ENCODE measurements around the gene EEIG2. TPM values are rescaled to one million over a fixed set of nuclear protein-coding genes. Genes with fewer than 3 reads are reported as not detected.

Gene EEIG2
- total RNA-seq, 1 donor from 2014 or later = 25.4 TPM

- no peak overlapping the region for H3K27ac Mint-ChIP-seq
- H3K4me1 Mint-ChIP-seq (ENCODE audit: low read depth) = peaks cover 12% of the 10 kb centered on the region
- peaks cover 5% of the 10 kb centered on the region for H3K36me3 Mint-ChIP-seq (ENCODE audit: low read depth)
- intact Hi-C loops (cut with micrococcal nuclease) = loop anchor here (2.0 kb wide), 1 partner anchor 21 kb away; no protein-coding TSS in a partner anchor
- DNase-seq (ENCODE audit: low spot score) = no peak
- H3K27me3 Mint-ChIP-seq (ENCODE audit: low read depth) = no peaks in the 10 kb centered on the region
- H3K9me3 Mint-ChIP-seq = peaks cover 5% of the 10 kb centered on the region
- H3K4me3 Mint-ChIP-seq (ENCODE audit: low read depth) = no peak overlapping the region
Observed at GRCh38 chr1:108570128-108570527, 10.2 kb downstream of the EEIG2 start.

DNA sequence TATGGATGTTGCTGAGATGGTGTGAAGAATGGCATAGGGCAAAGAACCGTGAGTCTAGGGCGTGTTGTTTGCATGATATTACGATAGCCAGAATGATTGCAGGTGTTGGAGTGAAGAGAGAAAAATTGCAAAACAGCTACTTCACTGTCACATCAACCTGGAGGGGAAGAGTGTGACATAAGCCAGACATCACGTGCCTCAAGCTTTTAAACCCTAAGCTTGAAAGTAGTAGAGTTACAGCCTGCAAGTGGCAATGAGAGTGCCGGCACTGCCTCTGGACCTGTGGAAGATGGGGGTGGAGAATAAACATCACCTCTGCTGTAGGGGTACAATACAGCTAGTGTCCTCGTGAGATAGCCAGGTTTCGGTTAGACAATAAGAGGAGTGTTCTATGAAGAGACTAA, 11.1 kb downstream of the EEIG2 start:
- no peak for DNase-seq (ENCODE audit: low spot score)
- peaks cover 12% of the 10 kb centered on the region for H3K9me3 Mint-ChIP-seq
- H3K27me3 Mint-ChIP-seq (ENCODE audit: low read depth) = no peaks in the 10 kb centered on the region
- H3K36me3 Mint-ChIP-seq (ENCODE audit: low read depth) = peaks cover 14% of the 10 kb centered on the region
- intact Hi-C loops (cut with micrococcal nuclease) = loop anchor here (2.0 kb wide), 1 partner anchor 20 kb away; no protein-coding TSS in a partner anchor
- H3K27ac Mint-ChIP-seq = no peak overlapping the region
- H3K4me1 Mint-ChIP-seq (ENCODE audit: low read depth) = peaks cover 18% of the 10 kb centered on the region
- H3K4me3 Mint-ChIP-seq (ENCODE audit: low read depth) = no peak overlapping the region

- Mint-ChIP-seq H3K27me3 (ENCODE audit: low read depth) (no peaks in the 10 kb centered on the region), H3K4me1 (ENCODE audit: low read depth) (peaks cover 17% of the 10 kb centered on the region), H3K36me3 (ENCODE audit: low read depth) (peaks cover 14% of the 10 kb centered on the region), H3K27ac (no peak overlapping the region), H3K4me3 (ENCODE audit: low read depth) (no peak overlapping the region), H3K9me3 (peaks cover 12% of the 10 kb centered on the region)
- DNase-seq (ENCODE audit: low spot score) = no peak
- intact Hi-C loops (cut with micrococcal nuclease) = no loop called here
Observed at GRCh38 chr1:108572182-108572581, 12.3 kb downstream of the EEIG2 start.

- H3K36me3 Mint-ChIP-seq (ENCODE audit: low read depth) = peaks cover 14% of the 10 kb centered on the region
- no peaks in the 10 kb centered on the region for H3K27me3 Mint-ChIP-seq (ENCODE audit: low read depth)
- intact Hi-C loops (cut with micrococcal nuclease) = no loop called here
- H3K9me3 Mint-ChIP-seq = peaks cover 12% of the 10 kb centered on the region
- no peak overlapping the region for H3K4me3 Mint-ChIP-seq (ENCODE audit: low read depth)
- DNase-seq (ENCODE audit: low spot score) = no peak
- H3K4me1 Mint-ChIP-seq (ENCODE audit: low read depth) = peaks cover 15% of the 10 kb centered on the region
- H3K27ac Mint-ChIP-seq = no peak overlapping the region
Observed at GRCh38 chr1:108573183-108573582, 13.3 kb downstream of the EEIG2 start.

GRCh38 chr1:108574008-108574407, 14.1 kb downstream of the EEIG2 start:
- H3K9me3 Mint-ChIP-seq = peaks cover 15% of the 10 kb centered on the region
- intact Hi-C loops (cut with micrococcal nuclease) = no loop called here

DNA sequence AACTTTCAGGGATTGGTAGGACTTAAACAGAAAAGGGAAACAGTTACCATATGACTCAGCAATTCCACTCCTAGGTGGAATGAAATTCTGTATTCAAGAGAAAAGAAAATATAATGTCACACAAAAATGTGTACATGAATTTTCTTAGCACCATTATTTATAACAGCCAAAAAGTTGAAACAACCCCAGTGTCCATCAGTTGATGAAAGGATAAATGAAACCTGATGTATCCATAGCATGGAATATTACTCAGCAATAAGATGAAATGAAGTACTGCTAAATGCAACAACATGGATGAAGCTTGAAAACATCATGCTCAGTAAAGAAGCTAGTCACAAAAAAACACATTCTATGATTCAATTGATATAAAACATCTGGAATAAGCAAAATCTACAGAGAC, 15.5 kb downstream of the EEIG2 start:
- peaks cover 26% of the 10 kb centered on the region for H3K36me3 Mint-ChIP-seq (ENCODE audit: low read depth)
- DNase-seq (ENCODE audit: low spot score) = no peak
- no peaks in the 10 kb centered on the region for H3K27me3 Mint-ChIP-seq (ENCODE audit: low read depth)
- H3K4me1 Mint-ChIP-seq (ENCODE audit: low read depth) = peaks cover 8% of the 10 kb centered on the region
- no peak overlapping the region for H3K27ac Mint-ChIP-seq
- H3K9me3 Mint-ChIP-seq = peaks cover 25% of the 10 kb centered on the region
- no peak overlapping the region for H3K4me3 Mint-ChIP-seq (ENCODE audit: low read depth)
- intact Hi-C loops (cut with micrococcal nuclease) = no loop called here

More at GRCh38 chr1:108574008-108574407, 14.1 kb downstream of the EEIG2 start:
- Mint-ChIP-seq H3K27me3 (ENCODE audit: low read depth) (no peaks in the 10 kb centered on the region), H3K27ac (no peak overlapping the region), H3K36me3 (ENCODE audit: low read depth) (peaks cover 17% of the 10 kb centered on the region), H3K4me1 (ENCODE audit: low read depth) (peaks cover 10% of the 10 kb centered on the region), H3K4me3 (ENCODE audit: low read depth) (no peak overlapping the region)
- no peak for DNase-seq (ENCODE audit: low spot score)

GRCh38 chr1:108583757-108584427, 24.0 kb downstream of the EEIG2 start:
- peaks cover 37% of the 10 kb centered on the region for H3K4me1 Mint-ChIP-seq (ENCODE audit: low read depth)
- H3K27me3 Mint-ChIP-seq (ENCODE audit: low read depth) = no peaks in the 10 kb centered on the region
- no peak overlapping the region for H3K27ac Mint-ChIP-seq
- no peak overlapping the region for H3K4me3 Mint-ChIP-seq (ENCODE audit: low read depth)
- intact Hi-C loops (cut with micrococcal nuclease) = no loop called here
- H3K36me3 Mint-ChIP-seq (ENCODE audit: low read depth) = peaks cover 31% of the 10 kb centered on the region
- no peak for DNase-seq (ENCODE audit: low spot score)
- peaks cover 23% of the 10 kb centered on the region for H3K9me3 Mint-ChIP-seq

GRCh38 chr1:108584428-108584856, 24.5 kb downstream of the EEIG2 start:
- Mint-ChIP-seq H3K36me3 (ENCODE audit: low read depth) (peaks cover 35% of the 10 kb centered on the region), H3K4me3 (ENCODE audit: low read depth) (no peak overlapping the region), H3K9me3 (peaks cover 21% of the 10 kb centered on the region), H3K27ac (no peak overlapping the region), H3K27me3 (ENCODE audit: low read depth) (no peaks in the 10 kb centered on the region), H3K4me1 (ENCODE audit: low read depth) (peaks cover 43% of the 10 kb centered on the region)
- intact Hi-C loops (cut with micrococcal nuclease) = no loop called here
- DNase-seq (ENCODE audit: low spot score) = no peak

- no peak for DNase-seq (ENCODE audit: low spot score)
- Mint-ChIP-seq H3K36me3 (ENCODE audit: low read depth) (peaks cover 30% of the 10 kb centered on the region), H3K4me1 (ENCODE audit: low read depth) (peaks cover 50% of the 10 kb centered on the region), H3K4me3 (ENCODE audit: low read depth) (no peak overlapping the region), H3K9me3 (peaks cover 13% of the 10 kb centered on the region), H3K27me3 (ENCODE audit: low read depth) (no peaks in the 10 kb centered on the region), H3K27ac (no peak overlapping the region)
- intact Hi-C loops (cut with micrococcal nuclease) = no loop called here
Observed at GRCh38 chr1:108585313-108585712, 25.4 kb downstream of the EEIG2 start.

- intact Hi-C loops (cut with micrococcal nuclease) = loop anchor here (2.0 to 5.0 kb wide), 4 partner anchors 20 to 656 kb away; no protein-coding TSS in a partner anchor
- no peaks in the 10 kb centered on the region for H3K27me3 Mint-ChIP-seq (ENCODE audit: low read depth)
- peaks cover 61% of the 10 kb centered on the region for H3K4me1 Mint-ChIP-seq (ENCODE audit: low read depth)
- no peaks in the 10 kb centered on the region for H3K9me3 Mint-ChIP-seq
- H3K4me3 Mint-ChIP-seq (ENCODE audit: low read depth) = no peak overlapping the region
- DNase-seq (ENCODE audit: low spot score) = no peak
- peak overlapping the region; percentile 67 for H3K27ac Mint-ChIP-seq
- peaks cover 33% of the 10 kb centered on the region for H3K36me3 Mint-ChIP-seq (ENCODE audit: low read depth)
Observed at GRCh38 chr1:108590441-108590840, 30.5 kb downstream of the EEIG2 start.

- peaks cover 33% of the 10 kb centered on the region for H3K36me3 Mint-ChIP-seq (ENCODE audit: low read depth)
- peaks cover 60% of the 10 kb centered on the region for H3K4me1 Mint-ChIP-seq (ENCODE audit: low read depth)
- intact Hi-C loops (cut with micrococcal nuclease) = loop anchor here (1.0 to 5.0 kb wide), 5 partner anchors 20 to 656 kb away; no protein-coding TSS in a partner anchor
- no peaks in the 10 kb centered on the region for H3K27me3 Mint-ChIP-seq (ENCODE audit: low read depth)
- no peak overlapping the region for H3K4me3 Mint-ChIP-seq (ENCODE audit: low read depth)
- DNase-seq (ENCODE audit: low spot score) = peak; percentile 15
- H3K27ac Mint-ChIP-seq = peak overlapping the region; percentile 14
- no peaks in the 10 kb centered on the region for H3K9me3 Mint-ChIP-seq
Observed at GRCh38 chr1:108590957-108591356, 31.1 kb downstream of the EEIG2 start.

- no peak overlapping the region for H3K4me3 Mint-ChIP-seq (ENCODE audit: low read depth)
- DNase-seq (ENCODE audit: low spot score) = no peak
- no peaks in the 10 kb centered on the region for H3K9me3 Mint-ChIP-seq
- intact Hi-C loops (cut with micrococcal nuclease) = loop anchor here (1.0 to 5.0 kb wide), 5 partner anchors 21 to 657 kb away; no protein-coding TSS in a partner anchor
- peaks cover 33% of the 10 kb centered on the region for H3K36me3 Mint-ChIP-seq (ENCODE audit: low read depth)
- no peaks in the 10 kb centered on the region for H3K27me3 Mint-ChIP-seq (ENCODE audit: low read depth)
- H3K27ac Mint-ChIP-seq = peak overlapping the region; percentile 78
- peaks cover 55% of the 10 kb centered on the region for H3K4me1 Mint-ChIP-seq (ENCODE audit: low read depth)
Observed at GRCh38 chr1:108591466-108591865, 31.6 kb downstream of the EEIG2 start.

- no peaks in the 10 kb centered on the region for H3K27me3 Mint-ChIP-seq (ENCODE audit: low read depth)
- intact Hi-C loops (cut with micrococcal nuclease) = loop anchor here (2.0 to 5.0 kb wide), 2 partner anchors 25 to 40 kb away; no protein-coding TSS in a partner anchor
- peaks cover 33% of the 10 kb centered on the region for H3K36me3 Mint-ChIP-seq (ENCODE audit: low read depth)
- H3K4me3 Mint-ChIP-seq (ENCODE audit: low read depth) = no peak overlapping the region
- DNase-seq (ENCODE audit: low spot score) = no peak
- H3K4me1 Mint-ChIP-seq (ENCODE audit: low read depth) = peaks cover 53% of the 10 kb centered on the region
- peak overlapping the region; percentile 78 for H3K27ac Mint-ChIP-seq
- H3K9me3 Mint-ChIP-seq = no peaks in the 10 kb centered on the region
Observed at GRCh38 chr1:108592030-108592759, 32.3 kb downstream of the EEIG2 start.
